H1 (cell line): ENCODE results near the gene ZMIZ1. TPM values are rescaled to one million over a fixed set of nuclear protein-coding genes. Genes with fewer than 3 reads are reported as not detected.
A peak's percentile ranks its signal among the peaks of the same experiment; 100 is the strongest.

Experiments used
- CTCF ChIA-PET: fragments of 300-600 bp; sonication (Branson Sonifier 250); formaldehyde crosslinking; loops from one replicate; lab custom pipeline; 2021; ENCODE audit not compliant: partially characterized antibody; lab: Charles Lee
- POLR2A ChIA-PET: fragments of 300-600 bp; sonication (Branson Sonifier 250); formaldehyde crosslinking; loops from one replicate; lab custom pipeline; 2021; ENCODE audit warnings: inconsistent platforms; ENCODE audit not compliant: partially characterized antibody; lab: Charles Lee
- DNase-seq, 2 experiments: peaks; one replicate each; pipeline versions ENCODE4 v3.0.0 to v3.0.0-alpha.2; 2010 to 2022; ENCODE audit warnings: low spot score in 2 of 2, low read depth in 1 of 2, mixed read lengths in 1 of 2
- FAIRE-seq: peaks from 2 replicates; lab custom pipeline; 2011; peaks lifted over from hg19 to GRCh38; lab: Jason Lieb, UNC
- H2AFZ ChIP-seq: 2 replicates; pipeline ENCODE4 v1.8.1; 2012; ENCODE audit warnings: low read length, inconsistent platforms
- H2AK5ac ChIP-seq: 2 replicates; pipeline ENCODE4 v1.6.1; 2013; ENCODE audit warnings: low read depth, low read length
- H2BK120ac ChIP-seq: replicated peaks from 2 replicates; pipeline ENCODE3; 2013; ENCODE audit warnings: low read depth, low read length, inconsistent platforms
- H2BK12ac ChIP-seq: 2 replicates; pipeline ENCODE4 v1.6.1; 2013; ENCODE audit warnings: low read depth, low read length
- H2BK15ac ChIP-seq: 2 replicates; pipeline ENCODE4 v1.6.1; 2013; ENCODE audit warnings: low read length
- H2BK20ac ChIP-seq: 2 replicates; pipeline ENCODE4 v1.6.1; 2013; ENCODE audit warnings: low read length
- H2BK5ac ChIP-seq: 2 replicates; pipeline ENCODE4 v1.6.1; 2013; ENCODE audit warnings: low read depth, low read length
- H3K14ac ChIP-seq: 2 replicates; pipeline ENCODE4 v1.6.1; 2013; ENCODE audit warnings: inconsistent platforms; ENCODE audit not compliant: insufficient read length
- H3K18ac ChIP-seq: 2 replicates; pipeline ENCODE4 v1.6.1; 2013; ENCODE audit warnings: low read length; ENCODE audit errors: extremely low read depth
- H3K23ac ChIP-seq: 2 replicates; pipeline ENCODE4 v1.6.1; 2013; ENCODE audit warnings: inconsistent platforms; ENCODE audit not compliant: insufficient read length
- H3K23me2 ChIP-seq: 2 replicates; pipeline ENCODE4 v1.6.1; 2013; ENCODE audit warnings: low read depth, low read length
- H3K27ac ChIP-seq: 2 replicates; pipeline ENCODE4 v1.6.1; 2011; ENCODE audit warnings: low read depth, low read length, inconsistent platforms
- H3K27me3 ChIP-seq, 4 experiments: replicated peaks in 1 of 4; 1 replicate in 1 of 4; 2 replicates in 3 of 4; pipeline versions ENCODE4 v1.6.1 to v1.8.1; 2011 to 2013; ENCODE audit warnings: low read length in 3 of 4, mild to moderate bottlenecking in 3 of 4, inconsistent platforms in 2 of 4, mixed read lengths in 2 of 4, moderate library complexity in 1 of 4; ENCODE audit not compliant: control insufficient read depth in 3 of 4, insufficient read depth in 3 of 4; ENCODE audit errors: extremely low read depth in 1 of 4
- H3K36me3 ChIP-seq, 4 experiments: 2 replicates each; pipeline versions ENCODE4 v1.6.1 to v1.8.1; 2011 to 2013; ENCODE audit warnings: mild to moderate bottlenecking in 4 of 4, low read length in 3 of 4, moderate library complexity in 2 of 4, control low read depth in 1 of 4, inconsistent platforms in 1 of 4; ENCODE audit not compliant: insufficient read depth in 4 of 4, control insufficient read depth in 2 of 4
- H3K4ac ChIP-seq: replicated peaks from 2 replicates; pipeline ENCODE3; 2013; ENCODE audit warnings: low read length, low read depth, mixed read lengths, inconsistent platforms; ENCODE audit not compliant: insufficient read length
- H3K4me1 ChIP-seq, 4 experiments: replicated peaks in 1 of 4; 1 replicate in 1 of 4; 2 replicates in 3 of 4; pipeline versions ENCODE4 v1.6.1 to v1.8.1; 2011 to 2013; ENCODE audit warnings: low read length in 3 of 4, inconsistent platforms in 2 of 4, mixed read lengths in 1 of 4; ENCODE audit not compliant: insufficient read depth in 4 of 4, control insufficient read depth in 3 of 4
- H3K4me2 ChIP-seq, 2 experiments: 2 replicates each; pipeline versions ENCODE4 v1.6.1 to v1.8.1; 2011 to 2013; ENCODE audit warnings: low read depth in 2 of 2, low read length in 2 of 2, control low read depth in 1 of 2, inconsistent platforms in 1 of 2, mild to moderate bottlenecking in 1 of 2; ENCODE audit not compliant: insufficient read depth in 1 of 2
- H3K4me3 ChIP-seq, 4 experiments: fragments of 200-600, 300-600 bp in 1 of 4; sonication (generic), shearing (Covaris generic), sonication (Bioruptor Twin) in 1 of 4; 2 replicates each; pipeline versions ENCODE4 v1.5.1 to v1.8.1; 2011 to 2016; ENCODE audit warnings: low read length in 4 of 4, low read depth in 3 of 4, control low read depth in 2 of 4, inconsistent platforms in 2 of 4, mild to moderate bottlenecking in 2 of 4, mixed read lengths in 1 of 4, moderate library complexity in 1 of 4; ENCODE audit not compliant: insufficient read depth in 2 of 4; ENCODE audit errors: extremely low read depth in 1 of 4
- H3K56ac ChIP-seq: replicated peaks from 2 replicates; pipeline ENCODE3; 2013; ENCODE audit warnings: low read depth, mild to moderate bottlenecking, mixed read lengths, low read length, inconsistent platforms; ENCODE audit not compliant: insufficient read length
- H3K79me1 ChIP-seq: 2 replicates; pipeline ENCODE4 v1.6.1; 2013; ENCODE audit warnings: low read depth, low read length, control low read depth
- H3K79me2 ChIP-seq, 2 experiments: 2 replicates each; pipeline versions ENCODE4 v1.6.1 to v1.8.1; 2012 to 2013; ENCODE audit warnings: low read length in 2 of 2, mild to moderate bottlenecking in 2 of 2, inconsistent platforms in 1 of 2; ENCODE audit not compliant: insufficient read depth in 2 of 2, control insufficient read depth in 1 of 2
- H3K9ac ChIP-seq, 4 experiments: replicated peaks in 1 of 4; 1 replicate in 1 of 4; 2 replicates in 3 of 4; pipeline versions ENCODE4 v1.6.1 to v1.8.1; 2011 to 2013; ENCODE audit warnings: low read depth in 3 of 4, low read length in 3 of 4, control low read depth in 2 of 4, mild to moderate bottlenecking in 2 of 4, moderate library complexity in 2 of 4, inconsistent platforms in 1 of 4; ENCODE audit errors: extremely low read depth in 1 of 4
- H3K9me3 ChIP-seq, 2 experiments: 2 replicates each; pipeline versions ENCODE4 v1.6.1 to v1.8.1; 2012 to 2013; ENCODE audit warnings: mild to moderate bottlenecking in 2 of 2, moderate library complexity in 2 of 2, control low read depth in 1 of 2, inconsistent platforms in 1 of 2, low read depth in 1 of 2, low read length in 1 of 2, mixed read lengths in 1 of 2; ENCODE audit not compliant: insufficient read depth in 2 of 2
- H4K20me1 ChIP-seq, 2 experiments: replicated peaks in 1 of 2; 2 replicates each; pipeline versions ENCODE3 to v1.8.1; 2011 to 2013; ENCODE audit warnings: inconsistent platforms in 2 of 2, low read length in 2 of 2, mild to moderate bottlenecking in 1 of 2; ENCODE audit not compliant: insufficient read depth in 2 of 2, control insufficient read depth in 1 of 2
- H4K5ac ChIP-seq: 2 replicates; pipeline ENCODE4 v1.6.1; 2013; ENCODE audit warnings: low read length, low read depth, mixed read lengths, inconsistent platforms; ENCODE audit not compliant: insufficient read length
- H4K8ac ChIP-seq: 2 replicates; pipeline ENCODE4 v1.8.0; 2013; ENCODE audit warnings: mild to moderate bottlenecking, moderate library complexity, low read length, inconsistent platforms; ENCODE audit not compliant: insufficient read depth; ENCODE audit errors: extremely low read depth
- H4K91ac ChIP-seq: replicated peaks from 2 replicates; pipeline ENCODE3; 2013; ENCODE audit warnings: low read length, mixed read lengths, inconsistent platforms; ENCODE audit not compliant: insufficient read length
- CEBPB ChIP-seq: IDR thresholded peaks from 2 replicates; pipeline ENCODE4 v1.6.1; 2012; ENCODE audit warnings: low read depth, low read length
- KDM4A ChIP-seq: IDR thresholded peaks from one replicate; pipeline ENCODE4 v1.7.1; 2012; ENCODE audit warnings: low read depth, mild to moderate bottlenecking, moderate library complexity, low read length, inconsistent platforms; ENCODE audit not compliant: severe bottlenecking
- PHF8 ChIP-seq: fragments of 200-600 bp; sonication (generic); conservative IDR thresholded peaks from 2 replicates; pipeline ENCODE4 v1.7.1; 2012; ENCODE audit warnings: low read depth, mild to moderate bottlenecking, inconsistent platforms, low read length, moderate library complexity
- SAP30 ChIP-seq: fragments of 300-600 bp; sonication (generic); IDR thresholded peaks from 2 replicates; pipeline ENCODE4 v1.7.1; 2012; ENCODE audit warnings: low read length, moderate library complexity, mild to moderate bottlenecking, inconsistent platforms; ENCODE audit not compliant: insufficient read depth, insufficient replicate concordance
- TBP ChIP-seq: IDR thresholded peaks from 2 replicates; pipeline ENCODE4 v1.6.1; 2011; ENCODE audit warnings: low read depth, low read length, improper control_type of control experiment
- WGBS, 2 experiments: shearing (Covaris generic) in 1 of 2; methylation state at CpG; one replicate each; pipeline versions ENCODE4 v1.1.6 to v1.1.7; 2013 to 2015; ENCODE audit warnings: low lambda C conversion rate in 2 of 2, mixed read lengths in 2 of 2, inconsistent platforms in 1 of 2, low coverage in 1 of 2, missing lambda C conversion rate in 1 of 2; ENCODE audit not compliant: insufficient replicate concordance in 2 of 2, insufficient coverage in 1 of 2, insufficient read length in 1 of 2; ENCODE audit errors: extremely low coverage in 1 of 2, missing lambda C conversion rate in 1 of 2; 5-methylcytosine and 5-hydroxymethylcytosine counted together
- polyA plus RNA-seq, 7 experiments: library from polyadenylated mRNA; depleted of rRNA in 3 of 7; stranded (reverse) in 5 of 7; unstranded in 2 of 7; fragments of >200 nt in 5 of 7; fragments of 200-250 nt in 2 of 7; gene quantifications; 1 replicate in 5 of 7; 2 replicates in 1 of 7; 4 replicates in 1 of 7; pipeline versions ENCODE4 v1.2.1 to v1.2.3, GENCODE V29; 2011 to 2013; ENCODE audit warnings: missing spikeins in 2 of 7, mixed read lengths in 2 of 7
- total RNA-seq: library from RNA; stranded (reverse); fragmentation: NEBNext Ultra II Directional; extraction: Animal tissue kit (Norgen Biotek cat#: 25700); gene quantifications from 2 replicates; pipeline ENCODE4 v1.2.1, GENCODE V29; 2021

Gene ZMIZ1
- total and polyA plus RNA-seq, 2 of the 8 experiments (the other 6 are each of a cell fraction or from before 2014, with no cell fraction given) = 8.1 to 28.0 TPM

DNA sequence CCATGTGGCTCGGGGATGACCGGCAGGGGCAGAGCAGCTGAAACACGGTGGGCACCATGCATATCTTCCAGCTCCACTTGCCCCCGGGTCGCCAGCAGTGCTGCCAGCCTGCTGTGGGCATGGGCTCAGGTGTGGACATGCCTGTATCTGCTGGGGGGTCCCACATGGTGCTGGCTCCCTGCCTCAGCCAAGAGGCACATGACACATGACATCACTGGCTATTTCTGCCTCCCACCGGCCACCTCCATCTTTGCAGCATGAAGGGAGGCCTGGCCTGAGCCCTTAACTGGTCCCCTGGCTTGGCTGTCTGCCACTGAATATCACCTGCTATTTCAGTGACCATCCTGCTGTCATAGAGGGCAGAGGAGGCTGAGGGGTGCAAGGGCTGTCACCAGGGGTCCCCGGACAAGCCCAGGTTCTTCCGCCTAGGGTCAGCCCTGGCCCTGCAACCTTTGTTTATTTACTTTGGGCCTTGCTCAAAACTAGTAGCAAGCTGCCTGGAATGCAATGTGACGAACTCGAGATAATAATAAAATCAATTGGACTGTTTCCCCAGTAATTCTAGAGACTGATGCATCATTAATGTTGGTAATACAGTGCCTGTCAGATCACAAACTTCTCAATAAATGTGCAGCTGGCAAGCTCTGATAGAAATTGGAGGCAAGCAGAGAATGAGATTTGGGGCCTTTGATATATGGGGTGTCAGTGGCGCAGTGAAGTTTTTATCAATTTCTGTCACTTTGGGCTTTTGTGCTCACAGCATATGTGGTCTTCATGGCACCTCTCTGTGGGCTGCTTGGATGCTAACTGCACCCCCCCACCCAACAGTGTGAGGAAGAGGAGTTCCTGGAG is 28.5 kb downstream of the ZMIZ1 start:
- POLR2A ChIA-PET = no interaction called here
- TF ChIP-seq SAP30 (no peak), TBP (no peak), CEBPB (no peak), KDM4A (no peak), PHF8 (no peak)

More for the DNA sequence above, 28.5 kb downstream of the ZMIZ1 start:
- Histone ChIP-seq H3K4me3 (no peak overlapping the region), H3K18ac (no peak overlapping the region; the same call in 1 of the 2 replicates), H3K14ac (no peak overlapping the region), H3K56ac (no peak overlapping the region), H2BK20ac (no peak overlapping the region), H2BK12ac (no peak overlapping the region), H2AFZ (no peak overlapping the region), H3K79me1 (peaks cover 53% of the 10 kb centered on the region), H2AK5ac (no peak overlapping the region), H4K91ac (peak overlapping the region; percentile 1), H2BK15ac (no peak overlapping the region), H3K4me1 (peaks cover 0 to 39% (median 13%) of the 10 kb centered on the region in 4 experiments; a peak in 6 of 7 replicates), H3K79me2 (peaks cover 12 to 94% of the 10 kb centered on the region in 2 experiments), H3K4ac (no peak overlapping the region), H3K27me3 (no peaks in the 10 kb centered on the region), H2BK120ac (no peak overlapping the region), H2BK5ac (no peak overlapping the region), H4K5ac (no peak overlapping the region), H3K4me2 (no peak overlapping the region), H4K8ac (no peak overlapping the region; the same call in 1 of the 2 replicates), H3K27ac (no peak overlapping the region), H4K20me1 (peaks cover 10 to 50% of the 10 kb centered on the region in 2 experiments), H3K36me3 (no peaks in the 10 kb centered on the region), H3K9me3 (no peaks in the 10 kb centered on the region), H3K23ac (no peak overlapping the region), H3K9ac (no peak overlapping the region), H3K23me2 (no peaks in the 10 kb centered on the region; the same call in 1 of the 2 replicates)
- FAIRE-seq (no peak), DNase-seq (no peak)
- CTCF ChIA-PET = interaction anchor here (1.2 to 2.0 kb wide), 8 partner anchors 10 to 100 kb away, joined by 3 to 8 read pairs (median 4); no protein-coding TSS in a partner anchor
- WGBS, 2 experiments = 88% methylated on average over 11 of the region's 11 CpGs; no CpG with 5 or more reads in 1 of the 2 experiments
